AG09319 (cell line): ENCODE data around the gene SGMS2.

Experiments
- DNase-seq: peaks from one replicate; pipeline ENCODE4 v3.0.0-alpha.2; 2010; ENCODE audit warnings: low read depth; ENCODE audit errors: extremely low read depth
- TF ChIP-seq, protein P1 (sequence below): IDR thresholded peaks from 2 replicates; pipeline ENCODE4 v1.5.1; 2011; ENCODE audit warnings: low read depth, mild to moderate bottlenecking, inconsistent platforms, low read length, moderate library complexity

SGMS2 gene

DNA sequence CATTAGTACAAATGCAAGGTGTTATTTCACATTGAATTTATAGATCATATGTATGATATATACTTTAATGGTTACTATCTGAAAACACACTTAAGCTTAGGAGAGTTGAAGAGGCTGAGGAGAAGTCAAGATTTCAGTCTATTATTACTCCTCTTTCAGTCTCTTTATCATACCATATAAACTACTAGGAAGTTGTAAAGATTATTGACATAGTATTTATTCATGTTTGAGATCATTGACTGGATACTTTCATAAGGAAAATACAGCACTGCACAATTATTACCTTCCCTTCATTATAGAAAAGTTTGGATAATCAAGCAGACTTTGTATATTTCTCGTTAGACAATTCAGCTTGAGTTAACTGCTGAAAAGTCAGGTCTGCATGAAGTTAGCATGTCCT, 10.0 kb upstream of the SGMS2 start:
- no peak for DNase-seq
- TF ChIP-seq, protein P1, sequence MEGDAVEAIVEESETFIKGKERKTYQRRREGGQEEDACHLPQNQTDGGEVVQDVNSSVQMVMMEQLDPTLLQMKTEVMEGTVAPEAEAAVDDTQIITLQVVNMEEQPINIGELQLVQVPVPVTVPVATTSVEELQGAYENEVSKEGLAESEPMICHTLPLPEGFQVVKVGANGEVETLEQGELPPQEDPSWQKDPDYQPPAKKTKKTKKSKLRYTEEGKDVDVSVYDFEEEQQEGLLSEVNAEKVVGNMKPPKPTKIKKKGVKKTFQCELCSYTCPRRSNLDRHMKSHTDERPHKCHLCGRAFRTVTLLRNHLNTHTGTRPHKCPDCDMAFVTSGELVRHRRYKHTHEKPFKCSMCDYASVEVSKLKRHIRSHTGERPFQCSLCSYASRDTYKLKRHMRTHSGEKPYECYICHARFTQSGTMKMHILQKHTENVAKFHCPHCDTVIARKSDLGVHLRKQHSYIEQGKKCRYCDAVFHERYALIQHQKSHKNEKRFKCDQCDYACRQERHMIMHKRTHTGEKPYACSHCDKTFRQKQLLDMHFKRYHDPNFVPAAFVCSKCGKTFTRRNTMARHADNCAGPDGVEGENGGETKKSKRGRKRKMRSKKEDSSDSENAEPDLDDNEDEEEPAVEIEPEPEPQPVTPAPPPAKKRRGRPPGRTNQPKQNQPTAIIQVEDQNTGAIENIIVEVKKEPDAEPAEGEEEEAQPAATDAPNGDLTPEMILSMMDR: no peak

DNA sequence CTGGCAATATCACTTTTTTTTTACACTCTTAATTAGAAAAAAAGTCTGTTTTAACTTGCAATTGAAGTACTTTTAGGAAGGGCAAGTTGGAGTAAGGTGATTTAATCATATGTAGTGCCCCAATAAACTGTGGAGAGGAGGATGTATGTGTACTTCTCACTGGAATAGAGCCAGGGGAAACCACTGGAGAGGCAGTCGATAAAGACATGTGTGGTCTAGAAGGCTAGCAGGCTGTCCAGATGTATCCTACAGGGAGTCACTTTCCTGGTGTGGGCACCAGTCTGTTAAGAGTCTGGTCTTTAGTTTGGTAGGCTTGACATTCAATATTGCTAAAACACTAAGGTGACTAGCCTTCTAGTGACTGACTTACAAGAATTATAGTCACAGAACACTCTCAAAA, 9.6 kb upstream of the SGMS2 start:
- no peak for DNase-seq
- TF ChIP-seq, protein P1: no peak

DNA sequence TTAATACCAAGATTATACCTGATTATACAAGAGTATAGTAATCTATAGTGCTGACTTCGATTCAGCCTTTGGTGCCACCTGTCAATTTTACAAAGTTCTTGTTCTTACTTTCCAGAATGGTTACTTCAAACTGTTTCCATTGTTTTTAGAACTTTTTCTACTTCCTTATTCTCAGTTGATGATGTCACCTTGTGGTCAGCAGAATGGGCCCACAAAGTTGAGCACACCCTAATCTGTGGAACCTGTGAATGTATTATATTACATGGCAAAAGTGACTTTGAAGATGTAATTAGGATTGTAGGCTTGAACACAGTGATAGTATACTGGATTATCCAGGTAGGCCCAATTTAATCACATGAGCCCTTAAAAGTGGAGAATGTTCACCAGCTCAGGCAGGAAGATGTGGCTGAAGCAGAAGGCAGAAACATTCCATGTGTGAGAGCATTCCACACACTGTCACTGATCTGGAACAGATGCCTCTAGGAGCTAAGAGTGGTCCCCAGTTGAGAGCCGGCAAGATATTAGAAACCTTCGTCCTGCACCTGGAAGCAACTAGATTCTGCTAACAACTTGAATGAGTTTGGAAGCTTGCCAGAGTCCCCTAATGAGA, 6.3 kb upstream of the SGMS2 start:
- no peak for DNase-seq
- TF ChIP-seq, protein P1: no peak

DNA sequence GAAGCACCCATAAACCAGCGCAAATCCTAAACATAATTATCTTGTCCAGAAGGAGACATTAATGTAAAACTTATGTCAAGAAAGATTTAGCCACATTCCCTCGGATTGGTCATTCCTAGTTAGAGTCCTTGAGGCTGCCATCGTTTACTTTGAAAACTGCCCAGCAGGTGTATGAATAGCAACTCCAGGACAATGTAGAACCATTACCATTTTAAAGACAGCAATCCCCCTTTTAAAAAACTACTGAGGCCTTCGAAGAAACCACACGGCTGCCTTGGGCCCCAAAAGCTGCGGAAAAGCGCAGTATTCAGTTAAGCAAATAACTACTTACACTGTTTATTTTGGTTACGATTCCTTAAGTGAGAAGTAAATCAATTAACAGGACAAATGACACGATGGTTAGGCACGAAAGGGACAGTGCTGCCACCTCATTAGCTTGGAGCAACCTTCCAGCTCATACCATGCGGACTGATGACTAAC, 822 bp upstream of the SGMS2 start:
- no peak for DNase-seq
- TF ChIP-seq, protein P1: no peak

DNA sequence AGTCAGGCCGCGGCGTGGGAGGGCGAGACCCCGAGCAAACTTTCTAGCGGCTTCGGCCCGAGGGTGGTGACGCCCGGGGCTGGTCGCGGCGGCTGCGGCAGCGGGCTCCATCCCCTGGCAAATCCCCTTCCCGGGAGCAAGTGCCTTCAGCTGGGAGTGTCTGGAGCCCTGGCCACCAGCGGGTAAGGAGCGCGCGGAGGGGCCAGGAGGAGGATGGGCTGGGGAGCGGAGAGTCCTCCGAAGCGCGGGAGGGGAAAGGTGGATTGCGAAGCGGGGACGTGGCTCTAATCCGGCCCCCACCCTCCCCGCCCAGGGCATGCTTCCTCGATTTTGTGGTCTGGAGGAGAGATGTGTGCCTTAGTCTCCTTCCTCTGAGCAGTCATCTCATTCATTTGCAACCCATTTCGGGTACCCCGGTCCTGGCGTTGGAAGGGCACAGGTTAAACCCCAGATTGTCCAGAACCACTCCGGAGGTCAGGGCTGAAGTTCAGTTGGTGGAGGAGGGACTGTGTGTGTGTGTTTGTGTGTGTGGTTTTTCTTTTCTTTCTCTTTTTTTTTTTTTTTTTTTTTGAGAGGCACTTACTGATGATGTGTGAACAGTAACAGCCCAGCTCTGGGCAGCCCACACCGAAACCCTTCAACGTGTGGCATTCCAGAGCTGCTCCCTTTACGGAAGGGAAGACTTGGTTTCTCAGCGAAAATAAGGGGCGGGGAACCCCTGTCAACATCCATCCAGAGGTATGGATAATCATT, 516 bp downstream of the SGMS2 start:
- no peak for DNase-seq
- TF ChIP-seq, protein P1: no peak

DNA sequence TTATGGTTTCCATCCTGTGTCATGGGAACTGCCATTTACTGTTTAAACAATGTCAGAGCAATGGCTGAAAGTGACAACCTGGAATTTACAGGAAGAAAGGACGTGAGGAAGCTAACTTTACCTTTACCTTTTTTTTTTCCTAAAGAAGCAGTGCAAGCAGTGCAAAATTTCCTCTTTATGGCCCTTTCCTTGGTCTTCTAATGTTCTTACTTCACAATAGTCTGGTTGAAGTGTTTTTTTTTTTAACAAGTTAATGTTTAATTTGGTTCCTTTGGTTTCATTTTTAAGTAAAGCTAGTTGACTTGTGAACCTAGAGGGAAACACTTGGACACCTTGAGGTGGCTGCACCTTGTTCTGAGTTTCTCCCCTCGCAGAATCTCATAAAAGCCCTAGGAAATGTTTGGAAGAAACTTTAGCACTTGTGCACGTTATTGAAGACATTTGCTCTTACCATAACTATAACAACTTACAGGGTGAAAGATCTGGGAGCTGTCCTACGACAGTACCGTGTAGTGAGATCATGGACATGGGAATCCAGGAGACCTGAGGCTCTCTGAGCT, 1.8 kb downstream of the SGMS2 start:
- no peak for DNase-seq

More for the DNA sequence above, 1.8 kb downstream of the SGMS2 start:
- TF ChIP-seq, protein P1: no peak
